H1 (cell line): ENCODE results near the gene RNF38. TPM values are rescaled to one million over a fixed set of nuclear protein-coding genes. Genes with fewer than 3 reads are reported as not detected.

Experiments
- CTCF ChIA-PET: fragments of 300-600 bp; sonication (Branson Sonifier 250); formaldehyde crosslinking; loops from one replicate; lab custom pipeline; 2021; ENCODE audit not compliant: partially characterized antibody; lab: Charles Lee
- POLR2A ChIA-PET: fragments of 300-600 bp; sonication (Branson Sonifier 250); formaldehyde crosslinking; loops from one replicate; lab custom pipeline; 2021; ENCODE audit warnings: inconsistent platforms; ENCODE audit not compliant: partially characterized antibody; lab: Charles Lee
- DNase-seq, 2 experiments: peaks; one replicate each; pipeline versions ENCODE4 v3.0.0 to v3.0.0-alpha.2; 2010 to 2022; ENCODE audit warnings: low spot score in 2 of 2, low read depth in 1 of 2, mixed read lengths in 1 of 2
- FAIRE-seq: peaks from 2 replicates; lab custom pipeline; 2011; peaks lifted over from hg19 to GRCh38; lab: Jason Lieb, UNC
- H2AFZ ChIP-seq: 2 replicates; pipeline ENCODE4 v1.8.1; 2012; ENCODE audit warnings: low read length, inconsistent platforms
- H2AK5ac ChIP-seq: 2 replicates; pipeline ENCODE4 v1.6.1; 2013; ENCODE audit warnings: low read depth, low read length
- H2BK120ac ChIP-seq: replicated peaks from 2 replicates; pipeline ENCODE3; 2013; ENCODE audit warnings: low read depth, low read length, inconsistent platforms
- H2BK12ac ChIP-seq: 2 replicates; pipeline ENCODE4 v1.6.1; 2013; ENCODE audit warnings: low read depth, low read length
- H2BK15ac ChIP-seq: 2 replicates; pipeline ENCODE4 v1.6.1; 2013; ENCODE audit warnings: low read length
- H2BK20ac ChIP-seq: 2 replicates; pipeline ENCODE4 v1.6.1; 2013; ENCODE audit warnings: low read length
- H2BK5ac ChIP-seq: 2 replicates; pipeline ENCODE4 v1.6.1; 2013; ENCODE audit warnings: low read depth, low read length
- H3K14ac ChIP-seq: 2 replicates; pipeline ENCODE4 v1.6.1; 2013; ENCODE audit warnings: inconsistent platforms; ENCODE audit not compliant: insufficient read length
- H3K18ac ChIP-seq: 2 replicates; pipeline ENCODE4 v1.6.1; 2013; ENCODE audit warnings: low read length; ENCODE audit errors: extremely low read depth
- H3K23ac ChIP-seq: 2 replicates; pipeline ENCODE4 v1.6.1; 2013; ENCODE audit warnings: inconsistent platforms; ENCODE audit not compliant: insufficient read length
- H3K23me2 ChIP-seq: 2 replicates; pipeline ENCODE4 v1.6.1; 2013; ENCODE audit warnings: low read depth, low read length
- H3K27ac ChIP-seq: 2 replicates; pipeline ENCODE4 v1.6.1; 2011; ENCODE audit warnings: low read depth, low read length, inconsistent platforms
- H3K27me3 ChIP-seq, 4 experiments: replicated peaks in 1 of 4; 1 replicate in 1 of 4; 2 replicates in 3 of 4; pipeline versions ENCODE4 v1.6.1 to v1.8.1; 2011 to 2013; ENCODE audit warnings: low read length in 3 of 4, mild to moderate bottlenecking in 3 of 4, inconsistent platforms in 2 of 4, mixed read lengths in 2 of 4, moderate library complexity in 1 of 4; ENCODE audit not compliant: control insufficient read depth in 3 of 4, insufficient read depth in 3 of 4; ENCODE audit errors: extremely low read depth in 1 of 4
- H3K36me3 ChIP-seq, 4 experiments: 2 replicates each; pipeline versions ENCODE4 v1.6.1 to v1.8.1; 2011 to 2013; ENCODE audit warnings: mild to moderate bottlenecking in 4 of 4, low read length in 3 of 4, moderate library complexity in 2 of 4, control low read depth in 1 of 4, inconsistent platforms in 1 of 4; ENCODE audit not compliant: insufficient read depth in 4 of 4, control insufficient read depth in 2 of 4
- H3K4ac ChIP-seq: replicated peaks from 2 replicates; pipeline ENCODE3; 2013; ENCODE audit warnings: low read length, low read depth, mixed read lengths, inconsistent platforms; ENCODE audit not compliant: insufficient read length
- H3K4me1 ChIP-seq, 4 experiments: replicated peaks in 1 of 4; 1 replicate in 1 of 4; 2 replicates in 3 of 4; pipeline versions ENCODE4 v1.6.1 to v1.8.1; 2011 to 2013; ENCODE audit warnings: low read length in 3 of 4, inconsistent platforms in 2 of 4, mixed read lengths in 1 of 4; ENCODE audit not compliant: insufficient read depth in 4 of 4, control insufficient read depth in 3 of 4
- H3K4me2 ChIP-seq, 2 experiments: 2 replicates each; pipeline versions ENCODE4 v1.6.1 to v1.8.1; 2011 to 2013; ENCODE audit warnings: low read depth in 2 of 2, low read length in 2 of 2, control low read depth in 1 of 2, inconsistent platforms in 1 of 2, mild to moderate bottlenecking in 1 of 2; ENCODE audit not compliant: insufficient read depth in 1 of 2
- H3K4me3 ChIP-seq, 4 experiments: fragments of 200-600, 300-600 bp in 1 of 4; sonication (generic), shearing (Covaris generic), sonication (Bioruptor Twin) in 1 of 4; 2 replicates each; pipeline versions ENCODE4 v1.5.1 to v1.8.1; 2011 to 2016; ENCODE audit warnings: low read length in 4 of 4, low read depth in 3 of 4, control low read depth in 2 of 4, inconsistent platforms in 2 of 4, mild to moderate bottlenecking in 2 of 4, mixed read lengths in 1 of 4, moderate library complexity in 1 of 4; ENCODE audit not compliant: insufficient read depth in 2 of 4; ENCODE audit errors: extremely low read depth in 1 of 4
- H3K56ac ChIP-seq: replicated peaks from 2 replicates; pipeline ENCODE3; 2013; ENCODE audit warnings: low read depth, mild to moderate bottlenecking, mixed read lengths, low read length, inconsistent platforms; ENCODE audit not compliant: insufficient read length
- H3K79me1 ChIP-seq: 2 replicates; pipeline ENCODE4 v1.6.1; 2013; ENCODE audit warnings: low read depth, low read length, control low read depth
- H3K79me2 ChIP-seq, 2 experiments: 2 replicates each; pipeline versions ENCODE4 v1.6.1 to v1.8.1; 2012 to 2013; ENCODE audit warnings: low read length in 2 of 2, mild to moderate bottlenecking in 2 of 2, inconsistent platforms in 1 of 2; ENCODE audit not compliant: insufficient read depth in 2 of 2, control insufficient read depth in 1 of 2
- H3K9ac ChIP-seq, 4 experiments: replicated peaks in 1 of 4; 1 replicate in 1 of 4; 2 replicates in 3 of 4; pipeline versions ENCODE4 v1.6.1 to v1.8.1; 2011 to 2013; ENCODE audit warnings: low read depth in 3 of 4, low read length in 3 of 4, control low read depth in 2 of 4, mild to moderate bottlenecking in 2 of 4, moderate library complexity in 2 of 4, inconsistent platforms in 1 of 4; ENCODE audit errors: extremely low read depth in 1 of 4
- H3K9me3 ChIP-seq, 2 experiments: 2 replicates each; pipeline versions ENCODE4 v1.6.1 to v1.8.1; 2012 to 2013; ENCODE audit warnings: mild to moderate bottlenecking in 2 of 2, moderate library complexity in 2 of 2, control low read depth in 1 of 2, inconsistent platforms in 1 of 2, low read depth in 1 of 2, low read length in 1 of 2, mixed read lengths in 1 of 2; ENCODE audit not compliant: insufficient read depth in 2 of 2
- H4K20me1 ChIP-seq, 2 experiments: replicated peaks in 1 of 2; 2 replicates each; pipeline versions ENCODE3 to v1.8.1; 2011 to 2013; ENCODE audit warnings: inconsistent platforms in 2 of 2, low read length in 2 of 2, mild to moderate bottlenecking in 1 of 2; ENCODE audit not compliant: insufficient read depth in 2 of 2, control insufficient read depth in 1 of 2
- H4K5ac ChIP-seq: 2 replicates; pipeline ENCODE4 v1.6.1; 2013; ENCODE audit warnings: low read length, low read depth, mixed read lengths, inconsistent platforms; ENCODE audit not compliant: insufficient read length
- H4K8ac ChIP-seq: 2 replicates; pipeline ENCODE4 v1.8.0; 2013; ENCODE audit warnings: mild to moderate bottlenecking, moderate library complexity, low read length, inconsistent platforms; ENCODE audit not compliant: insufficient read depth; ENCODE audit errors: extremely low read depth
- H4K91ac ChIP-seq: replicated peaks from 2 replicates; pipeline ENCODE3; 2013; ENCODE audit warnings: low read length, mixed read lengths, inconsistent platforms; ENCODE audit not compliant: insufficient read length
- EP300 ChIP-seq, 2 experiments: IDR thresholded peaks; 1 replicate in 1 of 2; 2 replicates in 1 of 2; pipeline ENCODE4 v1.6.1; 2011 to 2012; ENCODE audit warnings: low read depth in 2 of 2, low read length in 2 of 2, mild to moderate bottlenecking in 2 of 2, borderline replicate concordance in 1 of 2, inconsistent platforms in 1 of 2, moderate library complexity in 1 of 2
- GTF2F1 ChIP-seq: IDR thresholded peaks from 2 replicates; pipeline ENCODE4 v1.6.1; 2012; ENCODE audit warnings: low read depth, low read length, improper control_type of control experiment, borderline replicate concordance
- KDM5A ChIP-seq: fragments of 200-600 bp; IDR thresholded peaks from 2 replicates; pipeline ENCODE4 v1.7.1; 2012; ENCODE audit warnings: mild to moderate bottlenecking, low read length, inconsistent platforms, mixed read lengths
- POLR2A ChIP-seq, 2 experiments: IDR thresholded peaks; 1 replicate in 1 of 2; 2 replicates in 1 of 2; pipeline ENCODE4 v1.6.1; 2011; ENCODE audit warnings: low read depth in 2 of 2, low read length in 2 of 2, mild to moderate bottlenecking in 2 of 2; ENCODE audit errors: control extremely low read depth in 1 of 2
- POLR2AphosphoS5 ChIP-seq: IDR thresholded peaks from 2 replicates; pipeline ENCODE4 v1.6.1; 2011; ENCODE audit warnings: low read depth, low read length
- RNF2 ChIP-seq: fragments of 200-900, 300-1000 bp; sonication (generic); IDR thresholded peaks from 2 replicates; pipeline ENCODE4 v1.7.1; 2016; ENCODE audit warnings: borderline replicate concordance, low read depth, mild to moderate bottlenecking, antibody characterized with exemption, low read length; ENCODE audit not compliant: poor library complexity, severe bottlenecking; ENCODE audit errors: missing control alignments
- TCF12 ChIP-seq: IDR thresholded peaks from 2 replicates; pipeline ENCODE4 v1.6.1; 2011; ENCODE audit warnings: low read depth, mild to moderate bottlenecking, low read length
- WGBS, 2 experiments: shearing (Covaris generic) in 1 of 2; methylation state at CpG; one replicate each; pipeline versions ENCODE4 v1.1.6 to v1.1.7; 2013 to 2015; ENCODE audit warnings: low lambda C conversion rate in 2 of 2, mixed read lengths in 2 of 2, inconsistent platforms in 1 of 2, low coverage in 1 of 2, missing lambda C conversion rate in 1 of 2; ENCODE audit not compliant: insufficient replicate concordance in 2 of 2, insufficient coverage in 1 of 2, insufficient read length in 1 of 2; ENCODE audit errors: extremely low coverage in 1 of 2, missing lambda C conversion rate in 1 of 2; 5-methylcytosine and 5-hydroxymethylcytosine counted together
- polyA plus RNA-seq, 7 experiments: library from polyadenylated mRNA; depleted of rRNA in 3 of 7; stranded (reverse) in 5 of 7; unstranded in 2 of 7; fragments of >200 nt in 5 of 7; fragments of 200-250 nt in 2 of 7; gene quantifications; 1 replicate in 5 of 7; 2 replicates in 1 of 7; 4 replicates in 1 of 7; pipeline versions ENCODE4 v1.2.1 to v1.2.3, GENCODE V29; 2011 to 2013; ENCODE audit warnings: missing spikeins in 2 of 7, mixed read lengths in 2 of 7
- total RNA-seq: library from RNA; stranded (reverse); fragmentation: NEBNext Ultra II Directional; extraction: Animal tissue kit (Norgen Biotek cat#: 25700); gene quantifications from 2 replicates; pipeline ENCODE4 v1.2.1, GENCODE V29; 2021

RNF38 gene
- total and polyA plus RNA-seq, 2 of the 8 experiments (the other 6 are each of a cell fraction or from before 2014, with no cell fraction given), result 54.9 to 60.9 TPM

DNA sequence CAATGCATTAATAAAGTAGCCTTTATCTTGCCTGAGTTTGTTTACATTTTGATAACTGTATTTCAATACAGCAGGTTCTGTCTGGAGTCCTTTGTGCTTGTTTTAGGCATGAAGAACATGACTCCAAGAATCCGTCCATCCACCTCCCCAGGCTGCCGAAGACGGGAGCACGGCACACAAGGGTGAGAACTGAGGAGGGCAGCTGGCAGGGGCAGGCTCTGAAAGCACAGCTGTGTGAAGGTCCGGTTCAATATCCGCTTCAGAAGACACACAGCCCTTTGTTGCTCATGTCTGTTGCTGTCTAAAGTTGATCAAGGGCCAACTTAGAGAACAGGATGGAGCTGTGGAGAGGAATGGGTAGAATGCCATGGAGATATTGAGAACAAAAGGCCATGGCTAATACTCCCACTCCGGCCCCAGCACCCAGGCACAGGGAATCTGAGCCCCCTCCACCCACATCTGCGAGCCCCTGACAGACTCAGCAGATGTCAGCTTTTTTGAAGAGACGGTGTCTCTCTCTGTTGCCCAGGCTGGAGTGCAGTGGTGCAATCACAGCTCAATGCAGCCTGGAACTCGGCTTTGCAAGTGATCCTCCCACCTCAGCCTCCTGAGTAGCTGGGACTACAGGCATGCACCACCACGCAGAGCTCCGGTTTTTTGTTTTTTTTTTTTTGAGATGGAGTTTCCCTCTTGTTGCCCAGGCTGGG is 83.3 kb downstream of the RNF38 start:
- Histone ChIP-seq H3K56ac (no peak overlapping the region), H3K18ac (no peak overlapping the region), H4K8ac (no peak overlapping the region), H3K4me3 (no peak overlapping the region), H3K79me2 (no peaks in the 10 kb centered on the region), H3K9ac (no peak overlapping the region), H2BK15ac (no peak overlapping the region), H2AFZ (no peak overlapping the region), H3K4ac (no peak overlapping the region), H3K27ac (no peak overlapping the region), H3K23ac (no peak overlapping the region), H2BK5ac (no peak overlapping the region), H4K91ac (no peak overlapping the region), H3K4me2 (no peak overlapping the region), H2BK120ac (no peak overlapping the region), H3K9me3 (no peaks in the 10 kb centered on the region), H3K27me3 (no peaks in the 10 kb centered on the region), H2AK5ac (peak overlapping the region; percentile 65; the same call in 1 of the 2 replicates), H4K5ac (no peak overlapping the region), H3K79me1 (no peaks in the 10 kb centered on the region), H3K36me3 (no peaks in the 10 kb centered on the region), H4K20me1 (no peaks in the 10 kb centered on the region), H2BK20ac (no peak overlapping the region), H3K23me2 (no peaks in the 10 kb centered on the region; the same call in 1 of the 2 replicates), H3K14ac (no peak overlapping the region), H2BK12ac (no peak overlapping the region), H3K4me1 (peaks cover 2 to 23% (median 5%) of the 10 kb centered on the region in 4 experiments; a peak in 6 of 7 replicates)
- FAIRE-seq, result no peak
- POLR2A ChIA-PET, result interaction anchor here (0.6 kb wide), 1 partner anchor 91 kb away, joined by 3 read pairs; no protein-coding TSS in a partner anchor
- no peak for DNase-seq
- WGBS, 2 experiments, result 92% methylated on average over 12 of the region's 12 CpGs; no CpG with 5 or more reads in 1 of the 2 experiments
- CTCF ChIA-PET, result interaction anchor here (0.6 to 5.1 kb wide), 7 partner anchors 13 to 471 kb away, joined by 3 to 45 read pairs (median 3); no protein-coding TSS in a partner anchor
- TF ChIP-seq GTF2F1 (no peak), TCF12 (no peak), POLR2AphosphoS5 (no peak), KDM5A (no peak), RNF2 (no peak), POLR2A (IDR thresholded peaks at IDR 0.05; ENCODE audit: control extremely low read depth in 1 of 2, low read depth in 2 of 2, low read length in 2 of 2) (no peak), EP300 (IDR thresholded peaks at IDR 0.05; ENCODE audit: borderline replicate concordance in 1 of 2, low read depth in 2 of 2, low read length in 2 of 2) (no peak)
